HepG2 (cell line): ENCODE measurements around the gene AGXT. TPM values are rescaled to one million over a fixed set of nuclear protein-coding genes. Genes with fewer than 3 reads are reported as not detected.

ENCODE experiments used
- CEBPG ChIP-seq: IDR thresholded peaks from 2 replicates; pipeline ENCODE4 v1.6.1; 2016
- YEATS4 ChIP-seq: sonication (generic); formaldehyde crosslinking; IDR thresholded peaks from 2 replicates; pipeline ENCODE4 v1.4.0; 2020; ENCODE audit warnings: missing genetic modification reagents, borderline replicate concordance
- ZFP1 ChIP-seq: IDR thresholded peaks from 2 replicates; pipeline ENCODE4 v1.6.1; 2016
- ZFP90 ChIP-seq: sonication (generic); formaldehyde crosslinking; IDR thresholded peaks from 2 replicates; pipeline ENCODE4 v1.8.0; 2022; ENCODE audit warnings: missing genetic modification reagents, mild to moderate bottlenecking, inconsistent platforms, borderline replicate concordance
- ZNF747 ChIP-seq: sonication (generic); formaldehyde crosslinking; IDR thresholded peaks from 2 replicates; pipeline ENCODE4 v1.8.1; 2023; ENCODE audit warnings: missing genetic modification reagents, mild to moderate bottlenecking, borderline replicate concordance
- polyA plus RNA-seq, 8 experiments: library from polyadenylated mRNA; depleted of rRNA in 3 of 8; stranded (reverse) in 7 of 8; unstranded in 1 of 8; fragments of >200 nt; fragmentation: Illumina TruSeq in 4 of 8; extraction: Trizol in 4 of 8; gene quantifications; 2 replicates each; pipeline versions ENCODE4 v1.2.1 to v1.2.3, GENCODE V29; 2011 to 2016; ENCODE audit warnings: low read depth in 4 of 8, missing spikeins in 1 of 8, mixed read lengths in 1 of 8; ENCODE audit not compliant: insufficient read depth in 1 of 8
- total RNA-seq, 5 experiments: library from RNA; depleted of rRNA; stranded (reverse); fragments of >200 nt; fragmentation: Illumina TruSeq; extraction: Trizol; gene quantifications; 2 replicates each; pipeline ENCODE4 v1.2.3, GENCODE V29; 2016; ENCODE audit warnings: low read depth in 1 of 5
- TF ChIP-seq, protein P1 (sequence below), 2 experiments: fragments of 450-650 bp in 1 of 2; sonication (generic) in 1 of 2; formaldehyde crosslinking in 1 of 2; IDR thresholded peaks; 2 replicates each; pipeline versions ENCODE4 v1.6.1 to v1.8.0; 2016 to 2022; ENCODE audit warnings: antibody characterized with exemption in 1 of 2, mild to moderate bottlenecking in 1 of 2, missing genetic modification reagents in 1 of 2
- TF ChIP-seq, protein P2 (sequence below): sonication (generic); formaldehyde crosslinking; IDR thresholded peaks from 2 replicates; pipeline ENCODE4 v1.4.0; 2020; ENCODE audit warnings: missing genetic modification reagents
- TF ChIP-seq, protein P3 (sequence below): sonication (generic); formaldehyde crosslinking; IDR thresholded peaks from 2 replicates; pipeline ENCODE4 v1.8.0; 2022; ENCODE audit warnings: missing genetic modification reagents, mild to moderate bottlenecking, borderline replicate concordance
- TF ChIP-seq, protein P4 (sequence below): sonication (generic); formaldehyde crosslinking; IDR thresholded peaks from 2 replicates; pipeline ENCODE4 v1.8.0; 2022; ENCODE audit warnings: mild to moderate bottlenecking, missing genetic modification reagents, moderate library complexity
- TF ChIP-seq, protein P5 (sequence below): sonication (generic); formaldehyde crosslinking; IDR thresholded peaks from 2 replicates; pipeline ENCODE4 v1.5.0; 2020; ENCODE audit warnings: missing genetic modification reagents
- TF ChIP-seq, protein P6 (sequence below): sonication (generic); formaldehyde crosslinking; IDR thresholded peaks from 2 replicates; pipeline ENCODE4 v1.9.0; 2021; ENCODE audit warnings: missing genetic modification reagents, mild to moderate bottlenecking, borderline replicate concordance

Gene AGXT
- total and polyA plus RNA-seq, 2 of the 13 experiments (the other 11 are each of a cell fraction or from before 2014, with no cell fraction given) = 41.9 to 96.1 TPM

DNA sequence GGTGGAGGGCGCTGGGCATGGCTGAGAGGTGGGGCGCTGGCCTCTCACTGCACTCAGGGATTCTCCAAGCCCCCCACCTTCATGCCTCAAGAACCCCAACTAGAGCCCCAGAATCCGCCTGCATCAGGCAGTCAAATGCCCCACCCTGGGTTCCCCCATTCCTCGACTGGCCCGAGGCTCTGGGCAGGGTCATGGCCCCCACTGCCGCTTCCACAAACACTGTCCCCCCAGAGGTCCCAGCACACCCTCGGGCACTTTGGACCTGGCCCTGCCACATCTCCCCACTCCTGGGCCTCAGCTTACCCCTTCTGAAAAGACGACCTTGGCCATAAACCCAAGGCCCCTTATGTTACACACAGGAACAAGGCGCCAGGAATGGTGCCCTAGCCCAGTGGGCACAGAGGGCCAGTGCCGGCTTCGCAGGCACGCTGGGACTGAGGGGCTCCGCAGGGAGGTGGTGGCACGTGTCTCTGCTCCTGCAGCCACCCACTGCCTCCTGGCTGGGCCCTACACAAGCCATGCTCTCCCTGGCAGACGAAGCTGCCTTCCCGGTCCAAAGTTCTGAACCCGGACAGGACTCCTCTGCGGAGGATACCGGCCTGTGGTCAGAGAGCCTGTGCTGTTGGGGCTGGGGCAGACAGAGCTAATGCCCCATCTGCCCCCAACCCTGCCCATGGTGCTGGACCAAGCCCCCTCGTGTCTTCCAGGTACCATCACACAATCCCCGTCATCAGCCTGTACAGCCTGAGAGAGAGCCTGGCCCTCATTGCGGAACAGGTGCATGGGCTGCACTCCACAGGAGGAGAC lies 6.8 kb downstream of the AGXT start (continued):
- TF ChIP-seq, protein P1, sequence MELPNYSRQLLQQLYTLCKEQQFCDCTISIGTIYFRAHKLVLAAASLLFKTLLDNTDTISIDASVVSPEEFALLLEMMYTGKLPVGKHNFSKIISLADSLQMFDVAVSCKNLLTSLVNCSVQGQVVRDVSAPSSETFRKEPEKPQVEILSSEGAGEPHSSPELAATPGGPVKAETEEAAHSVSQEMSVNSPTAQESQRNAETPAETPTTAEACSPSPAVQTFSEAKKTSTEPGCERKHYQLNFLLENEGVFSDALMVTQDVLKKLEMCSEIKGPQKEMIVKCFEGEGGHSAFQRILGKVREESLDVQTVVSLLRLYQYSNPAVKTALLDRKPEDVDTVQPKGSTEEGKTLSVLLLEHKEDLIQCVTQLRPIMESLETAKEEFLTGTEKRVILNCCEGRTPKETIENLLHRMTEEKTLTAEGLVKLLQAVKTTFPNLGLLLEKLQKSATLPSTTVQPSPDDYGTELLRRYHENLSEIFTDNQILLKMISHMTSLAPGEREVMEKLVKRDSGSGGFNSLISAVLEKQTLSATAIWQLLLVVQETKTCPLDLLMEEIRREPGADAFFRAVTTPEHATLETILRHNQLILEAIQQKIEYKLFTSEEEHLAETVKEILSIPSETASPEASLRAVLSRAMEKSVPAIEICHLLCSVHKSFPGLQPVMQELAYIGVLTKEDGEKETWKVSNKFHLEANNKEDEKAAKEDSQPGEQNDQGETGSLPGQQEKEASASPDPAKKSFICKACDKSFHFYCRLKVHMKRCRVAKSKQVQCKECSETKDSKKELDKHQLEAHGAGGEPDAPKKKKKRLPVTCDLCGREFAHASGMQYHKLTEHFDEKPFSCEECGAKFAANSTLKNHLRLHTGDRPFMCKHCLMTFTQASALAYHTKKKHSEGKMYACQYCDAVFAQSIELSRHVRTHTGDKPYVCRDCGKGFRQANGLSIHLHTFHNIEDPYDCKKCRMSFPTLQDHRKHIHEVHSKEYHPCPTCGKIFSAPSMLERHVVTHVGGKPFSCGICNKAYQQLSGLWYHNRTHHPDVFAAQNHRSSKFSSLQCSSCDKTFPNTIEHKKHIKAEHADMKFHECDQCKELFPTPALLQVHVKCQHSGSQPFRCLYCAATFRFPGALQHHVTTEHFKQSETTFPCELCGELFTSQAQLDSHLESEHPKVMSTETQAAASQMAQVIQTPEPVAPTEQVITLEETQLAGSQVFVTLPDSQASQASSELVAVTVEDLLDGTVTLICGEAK (IDR thresholded peaks at IDR 0.05) = no peak
- TF ChIP-seq, protein P1 (CRISPR knock-in tag; IDR thresholded peaks at IDR 0.05) = no peak
- TF ChIP-seq ZFP1 (CRISPR knock-in tag) (no peak), CEBPG (CRISPR knock-in tag) (no peak), ZNF747 (CRISPR knock-in tag) (no peak), YEATS4 (CRISPR knock-in tag) (peak; percentile 38; the same call in 1 of the 2 replicates), ZFP90 (CRISPR knock-in tag) (0 out of 2 replicates have a peak, but pooled peaks have one; percentile 36)
- TF ChIP-seq, protein P2, sequence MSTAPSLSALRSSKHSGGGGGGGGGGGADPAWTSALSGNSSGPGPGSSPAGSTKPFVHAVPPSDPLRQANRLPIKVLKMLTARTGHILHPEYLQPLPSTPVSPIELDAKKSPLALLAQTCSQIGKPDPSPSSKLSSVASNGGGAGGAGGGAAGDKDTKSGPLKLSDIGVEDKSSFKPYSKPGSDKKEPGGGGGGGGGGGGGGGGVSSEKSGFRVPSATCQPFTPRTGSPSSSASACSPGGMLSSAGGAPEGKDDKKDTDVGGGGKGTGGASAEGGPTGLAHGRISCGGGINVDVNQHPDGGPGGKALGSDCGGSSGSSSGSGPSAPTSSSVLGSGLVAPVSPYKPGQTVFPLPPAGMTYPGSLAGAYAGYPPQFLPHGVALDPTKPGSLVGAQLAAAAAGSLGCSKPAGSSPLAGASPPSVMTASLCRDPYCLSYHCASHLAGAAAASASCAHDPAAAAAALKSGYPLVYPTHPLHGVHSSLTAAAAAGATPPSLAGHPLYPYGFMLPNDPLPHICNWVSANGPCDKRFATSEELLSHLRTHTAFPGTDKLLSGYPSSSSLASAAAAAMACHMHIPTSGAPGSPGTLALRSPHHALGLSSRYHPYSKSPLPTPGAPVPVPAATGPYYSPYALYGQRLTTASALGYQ = no peak
- TF ChIP-seq, protein P3, sequence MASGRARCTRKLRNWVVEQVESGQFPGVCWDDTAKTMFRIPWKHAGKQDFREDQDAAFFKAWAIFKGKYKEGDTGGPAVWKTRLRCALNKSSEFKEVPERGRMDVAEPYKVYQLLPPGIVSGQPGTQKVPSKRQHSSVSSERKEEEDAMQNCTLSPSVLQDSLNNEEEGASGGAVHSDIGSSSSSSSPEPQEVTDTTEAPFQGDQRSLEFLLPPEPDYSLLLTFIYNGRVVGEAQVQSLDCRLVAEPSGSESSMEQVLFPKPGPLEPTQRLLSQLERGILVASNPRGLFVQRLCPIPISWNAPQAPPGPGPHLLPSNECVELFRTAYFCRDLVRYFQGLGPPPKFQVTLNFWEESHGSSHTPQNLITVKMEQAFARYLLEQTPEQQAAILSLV (CRISPR knock-in tag) = no peak
- TF ChIP-seq, protein P4, sequence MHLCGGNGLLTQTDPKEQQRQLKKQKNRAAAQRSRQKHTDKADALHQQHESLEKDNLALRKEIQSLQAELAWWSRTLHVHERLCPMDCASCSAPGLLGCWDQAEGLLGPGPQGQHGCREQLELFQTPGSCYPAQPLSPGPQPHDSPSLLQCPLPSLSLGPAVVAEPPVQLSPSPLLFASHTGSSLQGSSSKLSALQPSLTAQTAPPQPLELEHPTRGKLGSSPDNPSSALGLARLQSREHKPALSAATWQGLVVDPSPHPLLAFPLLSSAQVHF = no peak
- TF ChIP-seq, protein P5, sequence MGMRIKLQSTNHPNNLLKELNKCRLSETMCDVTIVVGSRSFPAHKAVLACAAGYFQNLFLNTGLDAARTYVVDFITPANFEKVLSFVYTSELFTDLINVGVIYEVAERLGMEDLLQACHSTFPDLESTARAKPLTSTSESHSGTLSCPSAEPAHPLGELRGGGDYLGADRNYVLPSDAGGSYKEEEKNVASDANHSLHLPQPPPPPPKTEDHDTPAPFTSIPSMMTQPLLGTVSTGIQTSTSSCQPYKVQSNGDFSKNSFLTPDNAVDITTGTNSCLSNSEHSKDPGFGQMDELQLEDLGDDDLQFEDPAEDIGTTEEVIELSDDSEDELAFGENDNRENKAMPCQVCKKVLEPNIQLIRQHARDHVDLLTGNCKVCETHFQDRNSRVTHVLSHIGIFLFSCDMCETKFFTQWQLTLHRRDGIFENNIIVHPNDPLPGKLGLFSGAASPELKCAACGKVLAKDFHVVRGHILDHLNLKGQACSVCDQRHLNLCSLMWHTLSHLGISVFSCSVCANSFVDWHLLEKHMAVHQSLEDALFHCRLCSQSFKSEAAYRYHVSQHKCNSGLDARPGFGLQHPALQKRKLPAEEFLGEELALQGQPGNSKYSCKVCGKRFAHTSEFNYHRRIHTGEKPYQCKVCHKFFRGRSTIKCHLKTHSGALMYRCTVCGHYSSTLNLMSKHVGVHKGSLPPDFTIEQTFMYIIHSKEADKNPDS = no peak
- TF ChIP-seq, protein P6, sequence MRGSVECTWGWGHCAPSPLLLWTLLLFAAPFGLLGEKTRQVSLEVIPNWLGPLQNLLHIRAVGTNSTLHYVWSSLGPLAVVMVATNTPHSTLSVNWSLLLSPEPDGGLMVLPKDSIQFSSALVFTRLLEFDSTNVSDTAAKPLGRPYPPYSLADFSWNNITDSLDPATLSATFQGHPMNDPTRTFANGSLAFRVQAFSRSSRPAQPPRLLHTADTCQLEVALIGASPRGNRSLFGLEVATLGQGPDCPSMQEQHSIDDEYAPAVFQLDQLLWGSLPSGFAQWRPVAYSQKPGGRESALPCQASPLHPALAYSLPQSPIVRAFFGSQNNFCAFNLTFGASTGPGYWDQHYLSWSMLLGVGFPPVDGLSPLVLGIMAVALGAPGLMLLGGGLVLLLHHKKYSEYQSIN (CRISPR knock-in tag) = no peak
